Activated T-cell treated with anti-CD3 and anti-CD28 coated beads for 4 hours (primary cell): ENCODE data around the gene FAM120C.

Experiments used
- DNase-seq: peaks from one replicate; pipeline ENCODE4 v3.0.0-alpha.2; 2020

FAM120C gene

GRCh38 chrX:54182864-54183613 is at the start of gene FAM120C:
Gene FAM120C (minus strand): TSS chrX:54183254. CDS start chrX:54183198, 56 bp downstream.
- peak; percentile 55 for DNase-seq

GRCh38 chrX:54230435-54231148 is 47.5 kb upstream of the FAM120C start:
- no peak for DNase-seq

GRCh38 chrX:54223581-54223980 is 40.5 kb upstream of the FAM120C start:
- DNase-seq, result no peak

GRCh38 chrX:54213603-54214002 is 30.5 kb upstream of the FAM120C start:
- no peak for DNase-seq

- DNase-seq, result no peak
These were observed 25.5 kb upstream of the FAM120C start for GRCh38 chrX:54208531-54208930.

GRCh38 chrX:54198262-54198661 is 15.2 kb upstream of the FAM120C start:
- DNase-seq, result no peak

- no peak for DNase-seq
These were observed 12.0 kb upstream of the FAM120C start for GRCh38 chrX:54194982-54195588.

- DNase-seq, result no peak
These were observed 10.2 kb upstream of the FAM120C start for GRCh38 chrX:54193085-54193821.

GRCh38 chrX:54184474-54184873 is 1.4 kb upstream of the FAM120C start:
- DNase-seq, result no peak

GRCh38 chrX:54182194-54182863 is 725 bp downstream of the FAM120C start:
- DNase-seq, result peak; percentile 40

- DNase-seq, result no peak
These were observed 1.7 kb downstream of the FAM120C start for GRCh38 chrX:54181202-54181953.

- no peak for DNase-seq
These were observed 2.7 kb downstream of the FAM120C start for GRCh38 chrX:54180403-54180802.

GRCh38 chrX:54178100-54178940 is 4.7 kb downstream of the FAM120C start:
- no peak for DNase-seq

GRCh38 chrX:54177306-54177705 is 5.7 kb downstream of the FAM120C start:
- DNase-seq, result no peak

GRCh38 chrX:54173791-54174190 is 9.3 kb downstream of the FAM120C start:
- DNase-seq, result no peak

GRCh38 chrX:54172455-54172854 is 10.6 kb downstream of the FAM120C start:
- DNase-seq, result no peak

- no peak for DNase-seq
These were observed 11.4 kb downstream of the FAM120C start for GRCh38 chrX:54171527-54172250.

GRCh38 chrX:54171091-54171490 is 12.0 kb downstream of the FAM120C start:
- no peak for DNase-seq

- no peak for DNase-seq
These were observed 16.1 kb downstream of the FAM120C start for GRCh38 chrX:54166915-54167314.

- no peak for DNase-seq
These were observed 25.5 kb downstream of the FAM120C start for GRCh38 chrX:54157561-54157960.
